Esophagus muscularis mucosa (tissue), 4 donors: ENCODE data around the gene ACBD4. TPM values are rescaled to one million over a fixed set of nuclear protein-coding genes. Genes with fewer than 3 reads are reported as not detected.
A peak's percentile ranks its signal among the peaks of the same experiment; 100 is the strongest.

ENCODE experiments used
- DNase-seq: peaks from one replicate; pipeline ENCODE4 v3.0.0-alpha.2; 2017; ENCODE audit errors: extremely low spot score
- H3K27ac ChIP-seq, 4 donors: fragments of 200-600 bp; sonication (generic); replicated peaks in 1 of 4; 1 replicate in 3 of 4; 2 replicates in 1 of 4; pipeline ENCODE4 v1.5.1; 2016 to 2019; ENCODE audit warnings: mild to moderate bottlenecking in 1 of 4
- H3K27me3 ChIP-seq, 4 donors: fragments of 200-600 bp; sonication (generic); one replicate each; pipeline versions ENCODE4 v1.5.1 to v1.6.0; 2016 to 2019
- H3K36me3 ChIP-seq, 4 donors: fragments of 200-600 bp; sonication (generic); one replicate each; pipeline ENCODE4 v1.5.1; 2016 to 2019
- H3K4me1 ChIP-seq, 4 donors: fragments of 200-600 bp; sonication (generic); one replicate each; pipeline ENCODE4 v1.5.1; 2016 to 2019
- H3K4me3 ChIP-seq, 4 donors: fragments of 200-600 bp; sonication (generic); 1 replicate in 2 of 4; 2 replicates in 2 of 4; pipeline ENCODE4 v1.5.1; 2016 to 2019; ENCODE audit warnings: mild to moderate bottlenecking in 4 of 4, moderate library complexity in 1 of 4
- H3K9me3 ChIP-seq, 4 donors: fragments of 200-600 bp; sonication (generic); 1 replicate in 3 of 4; 2 replicates in 1 of 4; pipeline ENCODE4 v1.5.1; 2016 to 2019
- EP300 ChIP-seq: sonication (generic); formaldehyde crosslinking; IDR thresholded peaks from one replicate; pipeline ENCODE4 v1.6.1; 2017; ENCODE audit warnings: antibody characterized with exemption
- POLR2A ChIP-seq: fragments of 450-650 bp; IDR thresholded peaks from one replicate; pipeline ENCODE4 v1.6.1; 2017; ENCODE audit warnings: antibody characterized with exemption, moderate library complexity, mild to moderate bottlenecking, low read depth
- POLR2AphosphoS5 ChIP-seq, 2 donors: sonication (generic); formaldehyde crosslinking; IDR thresholded peaks; one replicate each; pipeline ENCODE4 v1.6.1; 2017; ENCODE audit warnings: antibody characterized with exemption in 2 of 2
- WGBS: methylation state at CpG from one replicate; pipeline ENCODE4 v1.1.5; 2018; 5-methylcytosine and 5-hydroxymethylcytosine counted together
- intact Hi-C: fragments of 100-400 bp; cut with DNase I; formaldehyde crosslinking; loops from one replicate; pipeline ENCODE4 v1.15.1; 2023
- total RNA-seq, 4 donors: library from RNA; depleted of rRNA; stranded (reverse); fragments of >200 nt; gene quantifications; one replicate each; pipeline versions ENCODE4 v1.1.0 to v1.2.1, GENCODE V29; 2016
- TF ChIP-seq, protein P1 (sequence below), 3 experiments: fragments of 200-600 bp in 2 of 3; fragments of 450-650 bp in 1 of 3; sonication (generic) in 2 of 3; IDR thresholded peaks; one replicate each; pipeline ENCODE4 v1.5.1; 2017 to 2019; ENCODE audit warnings: antibody characterized with exemption in 3 of 3, mild to moderate bottlenecking in 2 of 3, moderate library complexity in 1 of 3

Gene ACBD4
- total RNA-seq, 4 donors from 2014 or later = 20.9 to 34.8 (median 23.5) TPM

DNA sequence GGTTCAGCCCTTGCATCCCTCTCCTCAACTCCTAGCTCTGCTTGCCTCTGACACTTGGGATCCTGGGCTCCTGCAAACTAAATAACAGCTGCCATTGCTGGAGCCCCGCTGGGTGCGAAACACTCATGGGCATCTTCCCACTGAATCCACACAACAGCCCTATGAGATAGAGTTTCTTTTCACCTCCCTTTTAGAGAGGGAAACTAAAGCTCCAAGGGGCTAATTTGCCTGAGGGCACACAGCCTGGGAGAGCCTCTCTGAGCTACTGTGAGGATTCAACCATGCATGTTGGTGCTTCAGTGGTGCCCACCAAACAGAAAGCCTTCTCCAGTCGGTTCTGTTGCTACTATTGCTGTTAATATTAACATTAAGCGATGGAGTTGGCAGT is 4.0 kb downstream of the ACBD4 start:
- WGBS = 53% methylated on average over 2 of the region's 4 CpGs
- TF ChIP-seq EP300 (no peak), POLR2AphosphoS5 (IDR thresholded peaks at IDR 0.05) (no peak), POLR2A (no peak)
- TF ChIP-seq, protein P1, sequence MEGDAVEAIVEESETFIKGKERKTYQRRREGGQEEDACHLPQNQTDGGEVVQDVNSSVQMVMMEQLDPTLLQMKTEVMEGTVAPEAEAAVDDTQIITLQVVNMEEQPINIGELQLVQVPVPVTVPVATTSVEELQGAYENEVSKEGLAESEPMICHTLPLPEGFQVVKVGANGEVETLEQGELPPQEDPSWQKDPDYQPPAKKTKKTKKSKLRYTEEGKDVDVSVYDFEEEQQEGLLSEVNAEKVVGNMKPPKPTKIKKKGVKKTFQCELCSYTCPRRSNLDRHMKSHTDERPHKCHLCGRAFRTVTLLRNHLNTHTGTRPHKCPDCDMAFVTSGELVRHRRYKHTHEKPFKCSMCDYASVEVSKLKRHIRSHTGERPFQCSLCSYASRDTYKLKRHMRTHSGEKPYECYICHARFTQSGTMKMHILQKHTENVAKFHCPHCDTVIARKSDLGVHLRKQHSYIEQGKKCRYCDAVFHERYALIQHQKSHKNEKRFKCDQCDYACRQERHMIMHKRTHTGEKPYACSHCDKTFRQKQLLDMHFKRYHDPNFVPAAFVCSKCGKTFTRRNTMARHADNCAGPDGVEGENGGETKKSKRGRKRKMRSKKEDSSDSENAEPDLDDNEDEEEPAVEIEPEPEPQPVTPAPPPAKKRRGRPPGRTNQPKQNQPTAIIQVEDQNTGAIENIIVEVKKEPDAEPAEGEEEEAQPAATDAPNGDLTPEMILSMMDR (IDR thresholded peaks at IDR 0.05) = no peak
- peaks cover 27 to 42% (median 37%) of the 10 kb centered on the region in 4 donors for H3K4me1 ChIP-seq
- no peaks in the 10 kb centered on the region for H3K9me3 ChIP-seq
- H3K4me3 ChIP-seq = no peak overlapping the region
- no peak overlapping the region for H3K27ac ChIP-seq
- intact Hi-C loops = loop anchor here (5.0 kb wide), 1 partner anchor 248 kb away; no protein-coding TSS in a partner anchor
- H3K27me3 ChIP-seq = no peaks in the 10 kb centered on the region
- no peak for DNase-seq
- H3K36me3 ChIP-seq = peaks cover 0 to 31% (median 17%) of the 10 kb centered on the region in 4 donors

DNA sequence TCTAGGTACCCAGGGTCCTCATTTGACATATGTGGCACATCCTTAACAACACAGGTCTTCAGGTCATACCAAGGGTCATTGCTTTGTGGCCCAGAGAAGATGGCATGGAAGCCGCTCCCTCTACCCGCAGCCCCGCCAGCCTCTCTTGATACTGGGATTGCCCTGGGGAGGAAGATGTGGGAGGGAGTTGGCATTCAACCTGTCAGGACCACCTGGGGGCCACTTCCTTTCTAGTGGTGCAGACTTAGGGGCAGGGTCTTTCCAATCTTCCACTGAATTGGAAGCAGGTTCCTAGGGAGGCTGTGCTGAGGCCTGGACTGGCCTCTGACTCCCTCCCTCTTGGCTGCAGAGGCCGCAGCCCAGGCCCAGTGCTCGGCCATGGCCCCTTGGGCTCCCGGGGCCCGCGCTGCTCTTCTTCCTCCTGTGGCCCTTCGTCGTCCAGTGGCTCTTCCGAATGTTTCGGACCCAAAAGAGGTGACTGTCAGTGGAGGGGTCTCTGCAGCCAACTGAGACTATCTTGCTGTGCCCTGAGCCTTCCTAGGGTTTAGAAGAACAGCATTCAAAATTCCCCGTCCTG is 7.7 kb downstream of the ACBD4 start:
- TF ChIP-seq, protein P1 (IDR thresholded peaks at IDR 0.05) = no peak
- TF ChIP-seq POLR2AphosphoS5 (IDR thresholded peaks at IDR 0.05) (no peak), POLR2A (no peak), EP300 (no peak)
- Histone ChIP-seq H3K9me3 (no peaks in the 10 kb centered on the region), H3K36me3 (peaks cover 0 to 22% (median 12%) of the 10 kb centered on the region in 4 donors), H3K27ac (peak overlapping the region; percentile 96 to 100 (median 98)), H3K4me3 (peak overlapping the region; percentile 58 to 65 (median 64)), H3K27me3 (no peaks in the 10 kb centered on the region), H3K4me1 (peaks cover 35 to 48% (median 44%) of the 10 kb centered on the region in 4 donors)
- intact Hi-C loops = no loop called here
- 74% methylated on average over 4 of the region's 13 CpGs for WGBS
- no peak for DNase-seq

DNA sequence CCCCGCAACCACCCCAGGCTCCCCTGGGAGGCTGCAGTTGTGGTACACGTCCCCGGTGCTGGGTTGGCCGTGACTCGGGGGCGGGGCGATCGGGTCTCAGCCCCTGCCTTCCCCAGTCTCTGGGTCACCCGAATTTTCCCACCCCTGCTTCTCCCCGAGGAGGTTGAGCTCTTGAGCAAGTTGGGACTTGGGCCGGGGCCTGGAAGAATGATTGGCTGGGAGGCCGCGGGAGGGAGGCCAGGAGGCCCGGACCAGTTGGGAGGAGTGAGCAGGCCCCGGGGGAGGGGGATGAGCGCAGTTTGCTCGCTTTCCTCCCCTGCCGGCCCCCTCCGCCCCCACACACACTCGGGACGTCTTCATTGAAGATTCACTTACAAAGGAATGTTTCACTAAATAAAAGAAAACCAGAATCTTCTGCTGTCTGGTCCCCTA is 8.3 kb downstream of the ACBD4 start:
- H3K27me3 ChIP-seq = no peaks in the 10 kb centered on the region
- H3K36me3 ChIP-seq = peaks cover 0 to 16% (median 10%) of the 10 kb centered on the region in 4 donors
- intact Hi-C loops = no loop called here
- TF ChIP-seq POLR2A (peak; percentile 34), EP300 (no peak), POLR2AphosphoS5 (IDR thresholded peaks at IDR 0.05) (peak; percentile 65 to 69)
- H3K4me1 ChIP-seq = peaks cover 35 to 48% (median 44%) of the 10 kb centered on the region in 4 donors
- peak overlapping the region; percentile 58 to 65 (median 64) for H3K4me3 ChIP-seq
- H3K27ac ChIP-seq = peak overlapping the region; percentile 96 to 100 (median 98)
- peak; percentile 98 for DNase-seq
- H3K9me3 ChIP-seq = no peaks in the 10 kb centered on the region
- 6% methylated on average over 11 of the region's 21 CpGs for WGBS

DNA sequence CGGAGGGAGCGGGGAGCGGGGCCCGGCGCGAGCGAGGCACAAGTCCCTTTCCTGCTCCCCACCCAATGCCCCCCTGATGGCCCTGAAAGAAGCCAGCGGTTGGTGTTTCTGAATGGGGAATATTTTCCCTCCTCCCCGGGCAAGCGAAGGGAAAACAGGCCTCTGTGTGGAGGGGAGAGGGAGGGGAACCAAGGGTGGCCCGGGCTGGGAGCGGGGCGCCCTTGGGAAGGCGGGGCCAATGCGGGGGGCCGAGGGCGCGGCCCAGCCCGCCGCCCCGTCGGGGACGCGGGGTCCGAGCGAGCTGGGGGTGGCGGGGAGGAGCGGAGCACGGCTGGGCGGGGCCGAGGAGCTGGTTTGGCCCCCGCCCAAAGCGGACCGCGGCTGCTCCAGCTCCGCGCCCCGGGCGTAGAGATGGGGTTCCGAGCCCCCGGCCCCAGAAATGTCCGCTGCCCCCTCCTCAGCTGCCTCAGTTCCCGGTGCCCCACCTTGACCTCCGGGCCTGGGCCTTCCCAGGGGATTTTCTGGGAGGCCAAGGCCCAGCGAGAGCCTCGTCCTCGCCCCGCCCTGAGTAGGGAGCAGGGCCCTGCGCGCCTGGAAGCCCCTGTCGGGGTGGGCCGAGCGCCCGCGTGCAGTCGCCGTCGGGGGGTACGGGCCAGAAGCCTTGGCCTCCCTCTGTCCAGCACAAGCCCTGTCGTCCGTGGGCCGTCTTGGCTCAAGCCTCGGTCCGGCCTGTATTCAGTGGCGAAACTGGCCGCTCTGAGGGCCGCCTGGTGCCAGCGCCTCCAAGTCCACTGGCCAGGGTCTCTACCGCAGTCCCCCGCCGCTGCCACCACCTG is 8.9 kb downstream of the ACBD4 start:
- H3K27me3 ChIP-seq = no peaks in the 10 kb centered on the region
- H3K36me3 ChIP-seq = peaks cover 0 to 10% (median 5%) of the 10 kb centered on the region in 4 donors
- DNase-seq = no peak
- H3K27ac ChIP-seq = peak overlapping the region; percentile 96 to 100 (median 98)
- 2% methylated on average over 23 of the region's 71 CpGs for WGBS
- intact Hi-C loops = no loop called here
- no peak for TF ChIP-seq POLR2AphosphoS5 (IDR thresholded peaks at IDR 0.05)
- TF ChIP-seq EP300 = no peak
- TF ChIP-seq POLR2A = no peak
- TF ChIP-seq, protein P1 (IDR thresholded peaks at IDR 0.05) = no peak
- no peaks in the 10 kb centered on the region for H3K9me3 ChIP-seq
- peak overlapping the region; percentile 58 to 65 (median 64) for H3K4me3 ChIP-seq
- peaks cover 35 to 48% (median 44%) of the 10 kb centered on the region in 4 donors for H3K4me1 ChIP-seq

DNA sequence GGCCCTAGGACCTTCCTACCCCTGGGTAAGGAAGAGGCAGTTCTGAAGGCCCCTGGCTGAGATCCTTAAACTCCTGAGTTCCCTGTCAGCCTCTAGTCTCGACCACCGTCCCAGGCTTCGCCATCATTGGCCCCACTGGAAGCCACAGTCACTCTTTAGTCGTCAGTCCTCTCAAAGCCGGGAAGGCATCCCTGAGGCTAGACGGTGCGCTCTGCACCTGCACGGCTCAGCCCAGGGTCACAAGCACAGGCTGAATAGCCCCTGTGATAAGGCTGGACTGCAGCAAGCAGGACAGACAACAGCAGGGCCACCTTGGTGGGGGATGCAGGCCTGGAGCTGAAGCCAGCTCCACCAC is 9.5 kb downstream of the ACBD4 start:
- no peak for DNase-seq
- Histone ChIP-seq H3K9me3 (no peaks in the 10 kb centered on the region), H3K27ac (peak overlapping the region; percentile 96 to 100 (median 98)), H3K4me3 (peak overlapping the region; percentile 58 to 65 (median 64)), H3K27me3 (no peaks in the 10 kb centered on the region), H3K4me1 (peaks cover 35 to 48% (median 44%) of the 10 kb centered on the region in 4 donors), H3K36me3 (peaks cover 0 to 4% (median 2%) of the 10 kb centered on the region in 4 donors)
- TF ChIP-seq EP300 (no peak), POLR2AphosphoS5 (IDR thresholded peaks at IDR 0.05) (no peak)
- TF ChIP-seq, protein P1 (IDR thresholded peaks at IDR 0.05) = no peak
- intact Hi-C loops = no loop called here
- 82% methylated on average over 8 of the region's 8 CpGs for WGBS
